ENCODE results near the gene TSPAN3. TPM values are rescaled to one million over a fixed set of nuclear protein-coding genes. Genes with fewer than 3 reads are reported as not detected.

Gene TSPAN3
- total RNA-seq, 2 experiments from 2014 or later = 35.2 to 47.2 TPM

- no TSS peak for BruUV-seq (replicated peaks)
- TF ChIP-seq CTCF (conservative IDR thresholded peaks at IDR 0.05; ENCODE audit: low read length) (no peak), EZH2phosphoT487 (IDR thresholded peaks at IDR 0.05; ENCODE audit: borderline replicate concordance, low read depth, low read length) (no peak)
- Histone ChIP-seq H3K36me3 (ENCODE audit: insufficient read depth, low read length) (no peaks in the 10 kb centered on the region), H3K4me3 (ENCODE audit: low read depth, low read length, poor library complexity, severe bottlenecking) (no peak overlapping the region), H2AFZ (ENCODE audit: low read length) (no peak overlapping the region), H3K79me2 (ENCODE audit: insufficient read depth, low read depth, low read length) (no peaks in the 10 kb centered on the region), H3K4me1 (ENCODE audit: insufficient read depth, low read length, poor library complexity, severe bottlenecking) (peaks cover 17% of the 10 kb centered on the region), H3K9me2 (ENCODE audit: insufficient read depth, low read length) (no peaks in the 10 kb centered on the region), H3K27ac (ENCODE audit: low read depth, low read length, poor library complexity, severe bottlenecking) (no peak overlapping the region), H3K4me2 (ENCODE audit: low read length) (no peak overlapping the region), H3K9me3 (ENCODE audit: low read length) (no peaks in the 10 kb centered on the region), H4K20me1 (ENCODE audit: insufficient read depth, low read length) (no peaks in the 10 kb centered on the region)
- intact Hi-C loops (cut with micrococcal nuclease; ENCODE audit: unreplicated experiment) = no loop called here
- ChIA-PET CTCF (ENCODE audit: unreplicated experiment) (no interaction called here), POLR2A (interaction anchor here (0.6 kb wide), 1 partner anchor 108 kb away, joined by 4 read pairs; no protein-coding TSS in a partner anchor)
- DNase-seq (ENCODE audit: low spot score) = no peak
Observed at GRCh38 chr15:77087213-77087612, 16.3 kb upstream of the TSPAN3 start.

- CTCF ChIA-PET (ENCODE audit: unreplicated experiment) = no interaction called here
- no peak for TF ChIP-seq EZH2phosphoT487 (IDR thresholded peaks at IDR 0.05; ENCODE audit: borderline replicate concordance, low read depth, low read length)
- TF ChIP-seq CTCF (conservative IDR thresholded peaks at IDR 0.05; ENCODE audit: low read length) = no peak
- no peak overlapping the region; the same call in 1 of the 2 replicates for H2AFZ ChIP-seq (ENCODE audit: low read length)
- BruUV-seq (replicated peaks) = no TSS peak
- POLR2A ChIA-PET = no interaction called here
- no peaks in the 10 kb centered on the region for H3K79me2 ChIP-seq (ENCODE audit: insufficient read depth, low read depth, low read length)
- H4K20me1 ChIP-seq (ENCODE audit: insufficient read depth, low read length) = no peaks in the 10 kb centered on the region
- no peak for DNase-seq (ENCODE audit: low spot score)
- H3K9me3 ChIP-seq (ENCODE audit: low read length) = no peaks in the 10 kb centered on the region
- no peak overlapping the region for H3K4me3 ChIP-seq (ENCODE audit: low read depth, low read length, poor library complexity, severe bottlenecking)
- H3K4me1 ChIP-seq (ENCODE audit: insufficient read depth, low read length, poor library complexity, severe bottlenecking) = peaks cover 17% of the 10 kb centered on the region
- H3K9me2 ChIP-seq (ENCODE audit: insufficient read depth, low read length) = no peaks in the 10 kb centered on the region
- H3K4me2 ChIP-seq (ENCODE audit: low read length) = no peak overlapping the region
- intact Hi-C loops (cut with micrococcal nuclease; ENCODE audit: unreplicated experiment) = no loop called here
- no peak overlapping the region for H3K27ac ChIP-seq (ENCODE audit: low read depth, low read length, poor library complexity, severe bottlenecking)
- no peaks in the 10 kb centered on the region for H3K36me3 ChIP-seq (ENCODE audit: insufficient read depth, low read length)
Observed at GRCh38 chr15:77085297-77085696, 14.4 kb upstream of the TSPAN3 start.

- H2AFZ ChIP-seq (ENCODE audit: low read length) = peak overlapping the region; percentile 90; the same call in 1 of the 2 replicates
- no peak overlapping the region for H3K4me3 ChIP-seq (ENCODE audit: low read depth, low read length, poor library complexity, severe bottlenecking)
- H3K79me2 ChIP-seq (ENCODE audit: insufficient read depth, low read depth, low read length) = no peaks in the 10 kb centered on the region
- TF ChIP-seq EZH2phosphoT487 (IDR thresholded peaks at IDR 0.05; ENCODE audit: borderline replicate concordance, low read depth, low read length) = no peak
- TF ChIP-seq CTCF (conservative IDR thresholded peaks at IDR 0.05; ENCODE audit: low read length) = no peak
- H3K4me1 ChIP-seq (ENCODE audit: insufficient read depth, low read length, poor library complexity, severe bottlenecking) = peaks cover 17% of the 10 kb centered on the region
- DNase-seq (ENCODE audit: low spot score) = no peak
- no TSS peak for BruUV-seq (replicated peaks)
- H3K9me2 ChIP-seq (ENCODE audit: insufficient read depth, low read length) = no peaks in the 10 kb centered on the region
- H3K4me2 ChIP-seq (ENCODE audit: low read length) = peak overlapping the region; percentile 67; the same call in 1 of the 2 replicates
- no peak overlapping the region for H3K27ac ChIP-seq (ENCODE audit: low read depth, low read length, poor library complexity, severe bottlenecking)
- ChIA-PET POLR2A (no interaction called here), CTCF (ENCODE audit: unreplicated experiment) (no interaction called here)
- H3K36me3 ChIP-seq (ENCODE audit: insufficient read depth, low read length) = no peaks in the 10 kb centered on the region
- H4K20me1 ChIP-seq (ENCODE audit: insufficient read depth, low read length) = no peaks in the 10 kb centered on the region
- intact Hi-C loops (cut with micrococcal nuclease; ENCODE audit: unreplicated experiment) = no loop called here
- no peaks in the 10 kb centered on the region for H3K9me3 ChIP-seq (ENCODE audit: low read length)
Observed at GRCh38 chr15:77084436-77084835, 13.5 kb upstream of the TSPAN3 start.

Measured in OCI-LY7 (cell line).